ENCODE measurements around the gene LHX8. TPM values are rescaled to one million over a fixed set of nuclear protein-coding genes. Genes with fewer than 3 reads are reported as not detected.
"Not testable (repeated sequence)": the region's sequence is repeated elsewhere in the genome, so short reads cannot be mapped to it uniquely, and the experiment has no call there.

The LHX8 gene
- total RNA-seq = not detected in 2 replicates

- intact Hi-C loops (cut with micrococcal nuclease) = no loop called here
Observed at GRCh38 chr1:75133750-75134646, at the start of gene LHX8. Gene LHX8, plus strand, starts transcription at chr1:75134388. Its CDS starts 2,227 bp downstream, at chr1:75136615.

- intact Hi-C loops (cut with micrococcal nuclease) = no loop called here
Observed at GRCh38 chr1:75085931-75086330, 48.3 kb upstream of the LHX8 start.

- intact Hi-C loops (cut with micrococcal nuclease) = no loop called here
Observed at GRCh38 chr1:75087278-75087677, 46.9 kb upstream of the LHX8 start.

- intact Hi-C loops (cut with micrococcal nuclease) = no loop called here
Observed at GRCh38 chr1:75092141-75092540, 42.0 kb upstream of the LHX8 start.

- intact Hi-C loops (cut with micrococcal nuclease) = no loop called here
Observed at GRCh38 chr1:75097654-75098053, 36.5 kb upstream of the LHX8 start.

GRCh38 chr1:75099581-75099980, 34.6 kb upstream of the LHX8 start:
- intact Hi-C loops (cut with micrococcal nuclease) = no loop called here

- intact Hi-C loops (cut with micrococcal nuclease) = no loop called here
Observed at GRCh38 chr1:75100481-75101092, 33.6 kb upstream of the LHX8 start.

GRCh38 chr1:75112362-75112951, 21.7 kb upstream of the LHX8 start:
- intact Hi-C loops (cut with micrococcal nuclease) = not testable (repeated sequence)

- intact Hi-C loops (cut with micrococcal nuclease) = no loop called here
Observed at GRCh38 chr1:75115654-75116053, 18.5 kb upstream of the LHX8 start.

GRCh38 chr1:75123756-75124155, 10.4 kb upstream of the LHX8 start:
- intact Hi-C loops (cut with micrococcal nuclease) = no loop called here

GRCh38 chr1:75124510-75124909, 9.7 kb upstream of the LHX8 start:
- intact Hi-C loops (cut with micrococcal nuclease) = no loop called here

GRCh38 chr1:75125161-75125726, 8.9 kb upstream of the LHX8 start:
- intact Hi-C loops (cut with micrococcal nuclease) = no loop called here

- intact Hi-C loops (cut with micrococcal nuclease) = no loop called here
Observed at GRCh38 chr1:75126611-75127101, 7.5 kb upstream of the LHX8 start.

- intact Hi-C loops (cut with micrococcal nuclease) = no loop called here
Observed at GRCh38 chr1:75127916-75128717, 6.1 kb upstream of the LHX8 start.

- intact Hi-C loops (cut with micrococcal nuclease) = no loop called here
Observed at GRCh38 chr1:75129660-75129982, 4.6 kb upstream of the LHX8 start.

- intact Hi-C loops (cut with micrococcal nuclease) = no loop called here
Observed at GRCh38 chr1:75129983-75130789, 4.0 kb upstream of the LHX8 start.

- intact Hi-C loops (cut with micrococcal nuclease) = no loop called here
Observed at GRCh38 chr1:75130865-75131564, 3.2 kb upstream of the LHX8 start.

GRCh38 chr1:75131565-75132241, 2.5 kb upstream of the LHX8 start:
- intact Hi-C loops (cut with micrococcal nuclease) = no loop called here

GRCh38 chr1:75132242-75132811, 1.9 kb upstream of the LHX8 start:
- intact Hi-C loops (cut with micrococcal nuclease) = no loop called here
